Right lobe of liver (tissue), 6 donors: ENCODE results near the gene EIPR1. TPM values are rescaled to one million over a fixed set of nuclear protein-coding genes. Genes with fewer than 3 reads are reported as not detected.

Source experiments
- ATAC-seq, 4 donors: fragments of 200-7000 bp; cut with Tn5 transposase; one replicate each; pipeline ENCODE4 v1.9.1; 2020; ENCODE audit warnings: mild to moderate bottlenecking in 4 of 4, moderate library complexity in 4 of 4
- DNase-seq, 3 donors: peaks; one replicate each; pipeline ENCODE4 v3.0.0-alpha.2; 2020
- H3K27ac ChIP-seq, 3 donors: fragments of 200-600 bp; one replicate each; pipeline ENCODE4 v1.8.0; 2022
- H3K27me3 ChIP-seq, 2 donors: fragments of 200-600 bp; one replicate each; pipeline ENCODE4 v1.8.0; 2022
- H3K36me3 ChIP-seq, 4 donors: fragments of 200-600 bp; sonication (generic) in 1 of 4; one replicate each; pipeline versions ENCODE4 v1.5.1 to v1.8.0; 2017 to 2022; ENCODE audit warnings: control low read depth in 1 of 4
- H3K4me1 ChIP-seq, 4 donors: fragments of 200-600 bp; sonication (generic) in 1 of 4; one replicate each; pipeline versions ENCODE4 v1.5.1 to v1.8.0; 2017 to 2022; ENCODE audit warnings: control low read depth in 1 of 4
- H3K4me3 ChIP-seq, 3 donors: fragments of 200-600 bp; one replicate each; pipeline ENCODE4 v1.8.0; 2022
- H3K9me3 ChIP-seq, 4 donors: fragments of 200-600 bp; sonication (generic) in 1 of 4; one replicate each; pipeline versions ENCODE4 v1.5.1 to v1.8.0; 2017 to 2022; ENCODE audit warnings: control low read depth in 1 of 4
- POLR2A ChIP-seq: fragments of 450-650 bp; IDR thresholded peaks from one replicate; pipeline ENCODE4 v1.6.1; 2017; ENCODE audit warnings: antibody characterized with exemption, mild to moderate bottlenecking
- WGBS: methylation state at CpG from one replicate; pipeline ENCODE4 v1.1.6; 2018; ENCODE audit warnings: low coverage, low lambda C conversion rate; ENCODE audit not compliant: insufficient coverage; ENCODE audit errors: missing lambda C conversion rate; 5-methylcytosine and 5-hydroxymethylcytosine counted together
- intact Hi-C, 2 donors: fragments of 100-400 bp; cut with DNase I; formaldehyde crosslinking; loops; one replicate each; pipeline versions ENCODE4 v1.11.2 to v1.14.1; 2022
- total RNA-seq, 6 experiments: library from RNA; depleted of rRNA in 2 of 6; stranded (reverse); fragments of >200 nt in 2 of 6; fragmentation: NEBNext Ultra II Directional in 3 of 6; extraction: Animal tissue kit (Norgen Biotek cat#: 25700) in 3 of 6; gene quantifications; one replicate each; pipeline versions ENCODE4 v1.1.0 to v1.2.4, GENCODE V29; 2016 to 2023
- TF ChIP-seq, protein P1 (sequence below), 4 donors: fragments of 200-600 bp in 3 of 4; fragments of 450-650 bp in 1 of 4; IDR thresholded peaks; one replicate each; pipeline versions ENCODE4 v1.5.1 to v1.8.0; 2016 to 2022; ENCODE audit warnings: antibody characterized with exemption in 4 of 4, mild to moderate bottlenecking in 2 of 4
- donor health status: DM: no; HTN: yes; CAD: no.
- donor health status: DM: no; HTN: no; CAD: no.
- donor health status: DM: no; HTN: no; CAD: no.
- donor health status: DM: no; HTN: yes; CAD: no.
- donor health status: DM: no; HTN: yes; CAD: no.

Gene EIPR1
- total RNA-seq, 6 experiments from 2014 or later, result 6.8 to 40.6 (median 11.6) TPM

- no peaks in the 10 kb centered on the region for H3K27me3 ChIP-seq
- no peaks in the 10 kb centered on the region for H3K36me3 ChIP-seq
- H3K9me3 ChIP-seq, result no peaks in the 10 kb centered on the region
- peaks cover 0 to 10% (median 5%) of the 10 kb centered on the region in 4 donors for H3K4me1 ChIP-seq
- H3K4me3 ChIP-seq, result no peak overlapping the region
- ATAC-seq (no peak), DNase-seq (peak in 1 of 3 donors; percentile 5)
- intact Hi-C loops, result no loop called here
- WGBS, result 95% methylated on average over 6 of the region's 7 CpGs
- H3K27ac ChIP-seq, result no peak overlapping the region
- TF ChIP-seq POLR2A, result no peak
- TF ChIP-seq, protein P1, sequence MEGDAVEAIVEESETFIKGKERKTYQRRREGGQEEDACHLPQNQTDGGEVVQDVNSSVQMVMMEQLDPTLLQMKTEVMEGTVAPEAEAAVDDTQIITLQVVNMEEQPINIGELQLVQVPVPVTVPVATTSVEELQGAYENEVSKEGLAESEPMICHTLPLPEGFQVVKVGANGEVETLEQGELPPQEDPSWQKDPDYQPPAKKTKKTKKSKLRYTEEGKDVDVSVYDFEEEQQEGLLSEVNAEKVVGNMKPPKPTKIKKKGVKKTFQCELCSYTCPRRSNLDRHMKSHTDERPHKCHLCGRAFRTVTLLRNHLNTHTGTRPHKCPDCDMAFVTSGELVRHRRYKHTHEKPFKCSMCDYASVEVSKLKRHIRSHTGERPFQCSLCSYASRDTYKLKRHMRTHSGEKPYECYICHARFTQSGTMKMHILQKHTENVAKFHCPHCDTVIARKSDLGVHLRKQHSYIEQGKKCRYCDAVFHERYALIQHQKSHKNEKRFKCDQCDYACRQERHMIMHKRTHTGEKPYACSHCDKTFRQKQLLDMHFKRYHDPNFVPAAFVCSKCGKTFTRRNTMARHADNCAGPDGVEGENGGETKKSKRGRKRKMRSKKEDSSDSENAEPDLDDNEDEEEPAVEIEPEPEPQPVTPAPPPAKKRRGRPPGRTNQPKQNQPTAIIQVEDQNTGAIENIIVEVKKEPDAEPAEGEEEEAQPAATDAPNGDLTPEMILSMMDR (IDR thresholded peaks at IDR 0.05), result no peak
Measured at GRCh38 chr2:3299703-3300102, 77.9 kb downstream of the EIPR1 start.

DNA sequence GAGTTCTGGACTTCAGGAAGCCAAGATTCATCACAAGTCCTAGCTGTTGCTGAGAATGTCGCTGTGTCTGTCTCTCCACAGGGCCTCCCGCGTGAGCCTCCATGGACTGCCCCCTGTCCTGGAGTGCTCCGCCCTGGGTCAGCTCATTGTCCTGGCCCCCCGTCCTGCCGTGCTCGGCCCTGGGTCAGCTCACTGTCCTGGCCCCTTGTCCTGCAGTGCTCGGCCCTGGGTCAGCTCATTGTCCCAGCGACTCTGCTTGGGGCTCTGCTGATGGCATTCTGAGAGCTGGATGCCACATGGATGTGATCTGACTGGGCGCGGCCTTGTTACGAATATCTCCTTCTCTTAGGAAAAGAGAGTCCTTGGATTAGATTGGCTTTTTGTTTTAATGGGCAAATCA lies 78.5 kb downstream of the EIPR1 start:
- Histone ChIP-seq H3K27ac (no peak overlapping the region), H3K4me3 (no peak overlapping the region), H3K36me3 (no peaks in the 10 kb centered on the region), H3K9me3 (no peaks in the 10 kb centered on the region), H3K27me3 (no peaks in the 10 kb centered on the region), H3K4me1 (peaks cover 0 to 10% (median 5%) of the 10 kb centered on the region in 4 donors)
- no peak for TF ChIP-seq POLR2A
- TF ChIP-seq, protein P1 (IDR thresholded peaks at IDR 0.05), result no peak
- intact Hi-C loops, result no loop called here
- no peak for ATAC-seq
- peak in 2 of 3 donors; percentile 23 to 45 for DNase-seq
- WGBS, result no CpG with 5 or more reads among the region's 12 CpGs

GRCh38 chr2:3298191-3298590 lies 79.4 kb downstream of the EIPR1 start:
- Histone ChIP-seq H3K27ac (no peak overlapping the region), H3K27me3 (no peaks in the 10 kb centered on the region), H3K36me3 (no peaks in the 10 kb centered on the region), H3K4me3 (no peak overlapping the region), H3K9me3 (no peaks in the 10 kb centered on the region), H3K4me1 (peaks cover 0 to 9% (median 3%) of the 10 kb centered on the region in 4 donors)
- no peak for TF ChIP-seq POLR2A
- TF ChIP-seq, protein P1 (IDR thresholded peaks at IDR 0.05), result no peak
- no peak for ATAC-seq
- WGBS, result 87% methylated on average over 7 of the region's 7 CpGs
- peak in 1 of 3 donors; percentile 5 for DNase-seq
- intact Hi-C loops, result no loop called here

- TF ChIP-seq, protein P1 (IDR thresholded peaks at IDR 0.05), result no peak
- TF ChIP-seq POLR2A, result no peak
- intact Hi-C loops, result no loop called here
- H3K9me3 ChIP-seq, result no peaks in the 10 kb centered on the region
- H3K4me3 ChIP-seq, result no peak overlapping the region
- H3K27ac ChIP-seq, result no peak overlapping the region
- H3K4me1 ChIP-seq, result peaks cover 0 to 5% (median 2%) of the 10 kb centered on the region in 4 donors
- DNase-seq, result peak in 1 of 3 donors; percentile 8
- ATAC-seq, result no peak
- no peaks in the 10 kb centered on the region for H3K27me3 ChIP-seq
- 96% methylated on average over 4 of the region's 6 CpGs for WGBS
- no peaks in the 10 kb centered on the region for H3K36me3 ChIP-seq
Measured at GRCh38 chr2:3297523-3297922, 80.1 kb downstream of the EIPR1 start.
